ENCODE data around the gene SMIM12.

The SMIM12 gene

GRCh38 chr1:34847094-34847493, 12.5 kb downstream of the SMIM12 start:
- H3K4me3 ChIP-seq (replicated peaks; ENCODE audit: low read depth, low read length) = no peak overlapping the region
- no peak for DNase-seq (ENCODE audit: low read depth)
- TF ChIP-seq, protein P1, sequence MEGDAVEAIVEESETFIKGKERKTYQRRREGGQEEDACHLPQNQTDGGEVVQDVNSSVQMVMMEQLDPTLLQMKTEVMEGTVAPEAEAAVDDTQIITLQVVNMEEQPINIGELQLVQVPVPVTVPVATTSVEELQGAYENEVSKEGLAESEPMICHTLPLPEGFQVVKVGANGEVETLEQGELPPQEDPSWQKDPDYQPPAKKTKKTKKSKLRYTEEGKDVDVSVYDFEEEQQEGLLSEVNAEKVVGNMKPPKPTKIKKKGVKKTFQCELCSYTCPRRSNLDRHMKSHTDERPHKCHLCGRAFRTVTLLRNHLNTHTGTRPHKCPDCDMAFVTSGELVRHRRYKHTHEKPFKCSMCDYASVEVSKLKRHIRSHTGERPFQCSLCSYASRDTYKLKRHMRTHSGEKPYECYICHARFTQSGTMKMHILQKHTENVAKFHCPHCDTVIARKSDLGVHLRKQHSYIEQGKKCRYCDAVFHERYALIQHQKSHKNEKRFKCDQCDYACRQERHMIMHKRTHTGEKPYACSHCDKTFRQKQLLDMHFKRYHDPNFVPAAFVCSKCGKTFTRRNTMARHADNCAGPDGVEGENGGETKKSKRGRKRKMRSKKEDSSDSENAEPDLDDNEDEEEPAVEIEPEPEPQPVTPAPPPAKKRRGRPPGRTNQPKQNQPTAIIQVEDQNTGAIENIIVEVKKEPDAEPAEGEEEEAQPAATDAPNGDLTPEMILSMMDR (IDR thresholded peaks at IDR 0.05; ENCODE audit: low read length, missing control alignments) = no peak

DNA sequence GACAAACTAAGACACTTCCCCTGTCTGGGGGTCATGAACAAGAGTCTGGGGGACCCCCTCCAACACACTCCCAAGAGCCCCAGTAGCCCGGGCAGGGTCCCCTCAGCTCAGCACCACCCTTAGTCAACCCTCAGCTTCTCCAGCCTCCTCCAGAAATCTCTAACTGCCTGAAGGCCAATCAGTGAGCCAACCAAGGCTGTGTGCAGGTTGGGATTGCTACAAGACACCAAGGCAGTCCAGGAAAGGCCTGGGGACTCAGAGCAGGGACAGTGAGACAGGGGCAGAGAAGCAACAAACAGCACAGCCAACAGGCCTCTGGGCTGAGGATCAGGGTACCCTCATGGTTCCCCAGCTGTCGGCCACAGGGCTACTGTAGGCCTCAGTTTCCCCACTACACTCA, 13.3 kb downstream of the SMIM12 start:
- TF ChIP-seq, protein P1 (IDR thresholded peaks at IDR 0.05; ENCODE audit: low read length, missing control alignments) = no peak

GRCh38 chr1:34845131-34845901, 14.2 kb downstream of the SMIM12 start:
- DNase-seq (ENCODE audit: low read depth) = no peak
- TF ChIP-seq, protein P1 (IDR thresholded peaks at IDR 0.05; ENCODE audit: low read length, missing control alignments) = no peak
- no peak overlapping the region for H3K4me3 ChIP-seq (replicated peaks; ENCODE audit: low read depth, low read length)

More for the DNA sequence above, 13.3 kb downstream of the SMIM12 start:
- no peak overlapping the region for H3K4me3 ChIP-seq (replicated peaks; ENCODE audit: low read depth, low read length)
- no peak for DNase-seq (ENCODE audit: low read depth)

DNA sequence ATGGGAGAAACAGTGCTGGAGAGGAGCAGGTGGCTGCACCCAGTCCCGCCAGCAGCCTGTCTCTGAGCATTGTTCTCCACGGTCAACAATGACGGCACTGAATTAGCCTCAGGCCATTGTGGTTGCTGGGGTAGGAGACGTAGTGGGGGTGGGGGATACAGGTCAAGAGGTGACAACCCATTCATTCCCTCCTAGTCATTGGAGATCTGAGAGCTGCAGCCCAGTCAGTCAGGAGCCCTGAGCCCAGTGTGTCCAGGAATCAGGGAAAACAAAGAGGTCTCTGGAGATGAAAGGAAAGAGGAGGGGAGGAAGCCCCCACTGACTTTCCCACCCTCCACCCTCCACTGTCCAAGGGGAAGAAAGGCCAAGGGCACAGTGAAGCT, 15.3 kb downstream of the SMIM12 start:
- TF ChIP-seq, protein P1 (IDR thresholded peaks at IDR 0.05; ENCODE audit: low read length, missing control alignments) = no peak
- DNase-seq (ENCODE audit: low read depth) = no peak
- no peak overlapping the region for H3K4me3 ChIP-seq (replicated peaks; ENCODE audit: low read depth, low read length)

GRCh38 chr1:34843392-34844251, 15.9 kb downstream of the SMIM12 start:
- H3K4me3 ChIP-seq (replicated peaks; ENCODE audit: low read depth, low read length) = no peak overlapping the region
- DNase-seq (ENCODE audit: low read depth) = peak; percentile 56
- TF ChIP-seq, protein P1 (IDR thresholded peaks at IDR 0.05; ENCODE audit: low read length, missing control alignments) = no peak

DNA sequence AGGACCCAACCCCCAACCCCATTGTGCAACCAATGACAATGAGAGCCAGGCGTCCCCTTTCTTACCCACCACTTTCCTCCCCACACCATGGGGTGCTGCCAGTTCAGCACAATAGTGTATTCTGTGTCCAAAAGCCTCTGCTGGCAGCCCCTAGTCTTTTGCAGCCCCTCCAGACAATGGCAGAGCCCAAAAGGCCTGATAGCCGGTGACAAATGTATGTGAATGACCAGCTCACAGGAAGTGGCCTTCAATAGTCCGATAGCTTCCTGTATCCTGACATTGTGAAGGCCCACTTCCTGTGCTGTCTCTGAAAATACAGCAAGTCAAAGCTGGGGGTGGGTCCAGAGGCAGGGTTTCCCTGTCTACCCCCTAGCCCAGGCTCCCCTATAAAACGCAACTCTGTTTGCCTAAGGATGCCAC, 16.6 kb downstream of the SMIM12 start:
- TF ChIP-seq, protein P1 (IDR thresholded peaks at IDR 0.05; ENCODE audit: low read length, missing control alignments) = no peak
- H3K4me3 ChIP-seq (replicated peaks; ENCODE audit: low read depth, low read length) = no peak overlapping the region
- DNase-seq (ENCODE audit: low read depth) = peak; percentile 39

Data from fibroblast of pulmonary artery (primary cell).